ENCODE data around the gene LMBR1. TPM values are rescaled to one million over a fixed set of nuclear protein-coding genes. Genes with fewer than 3 reads are reported as not detected.
"Not testable (repeated sequence)": the region's sequence is repeated elsewhere in the genome, so short reads cannot be mapped to it uniquely, and the experiment has no call there.

Gene LMBR1
- polyA plus RNA-seq, 4 donors = 39.4 to 46.9 (median 43.3) TPM

GRCh38 chr7:156666368-156667109 is 226.4 kb downstream of the LMBR1 start:
- no peak for DNase-seq (ENCODE audit: low read depth in 4 of 4, low spot score in 2 of 4)

- DNase-seq (ENCODE audit: low read depth in 4 of 4, low spot score in 2 of 4) = no peak
Measured at GRCh38 chr7:156665101-156665500, 227.9 kb downstream of the LMBR1 start.

GRCh38 chr7:156662277-156662676 is 230.7 kb downstream of the LMBR1 start:
- DNase-seq (ENCODE audit: low read depth in 4 of 4, low spot score in 2 of 4) = no peak

DNA sequence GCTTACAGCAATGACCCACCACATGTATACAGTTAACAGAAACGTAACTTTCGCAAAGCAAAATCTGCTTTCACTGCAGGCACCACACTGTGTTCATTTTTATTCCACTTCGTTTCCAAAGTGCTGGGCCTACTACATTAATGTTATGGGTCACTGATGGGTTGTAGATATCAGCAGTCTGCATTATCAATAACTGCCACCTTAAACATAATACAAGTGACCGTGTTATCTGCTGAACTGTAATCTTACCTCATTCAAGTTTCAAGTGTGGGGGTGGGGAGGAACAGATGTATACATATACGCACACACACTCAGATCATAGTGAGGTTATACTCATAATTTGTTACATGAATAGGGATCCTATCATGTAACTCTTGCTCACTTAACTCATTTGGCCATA is 231.3 kb downstream of the LMBR1 start:
- DNase-seq (ENCODE audit: low read depth in 4 of 4, low spot score in 2 of 4) = no peak

DNA sequence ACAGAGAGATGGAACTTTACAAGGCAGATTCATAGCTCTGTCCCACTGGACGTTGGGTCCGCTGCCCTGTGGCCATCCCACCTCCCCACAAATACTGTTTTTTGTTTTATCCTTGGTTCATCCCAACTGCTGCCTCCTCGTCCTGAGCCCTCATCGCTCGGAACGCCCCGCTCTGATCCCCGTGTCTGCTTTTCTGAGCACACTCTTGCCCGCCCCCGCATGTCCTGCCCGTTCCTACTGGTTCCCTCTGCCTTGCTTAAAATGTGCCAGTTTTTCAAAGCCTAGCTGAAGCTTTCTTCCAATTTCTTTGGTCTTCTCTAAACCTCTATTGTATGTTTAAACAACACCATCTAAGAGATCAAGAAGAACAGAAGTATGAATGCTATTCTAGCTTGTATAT is 233.0 kb downstream of the LMBR1 start:
- DNase-seq (ENCODE audit: low read depth in 4 of 4, low spot score in 2 of 4) = no peak

DNA sequence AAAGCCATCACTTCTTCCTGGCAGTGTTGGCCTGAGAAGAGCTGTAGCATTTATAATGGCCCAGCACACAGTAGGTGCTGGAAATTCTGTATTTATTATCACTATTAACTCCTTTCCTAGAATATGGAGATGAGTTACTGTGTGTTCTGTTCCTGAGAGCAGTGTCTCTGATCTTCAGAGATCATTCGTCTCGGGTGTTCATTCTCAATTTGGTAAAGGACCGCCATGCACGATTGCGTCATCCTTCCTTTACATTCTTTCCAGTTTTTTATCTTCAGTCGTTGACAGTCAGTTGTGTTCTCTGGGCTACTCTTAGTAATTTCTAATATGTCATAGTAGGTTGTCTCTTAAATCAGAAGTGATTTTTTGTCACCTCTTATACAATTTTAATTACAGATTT is 233.8 kb downstream of the LMBR1 start:
- no peak for DNase-seq (ENCODE audit: low read depth in 4 of 4, low spot score in 2 of 4)

GRCh38 chr7:156657681-156658080 is 235.3 kb downstream of the LMBR1 start:
- DNase-seq (ENCODE audit: low read depth in 4 of 4, low spot score in 2 of 4) = no peak

DNA sequence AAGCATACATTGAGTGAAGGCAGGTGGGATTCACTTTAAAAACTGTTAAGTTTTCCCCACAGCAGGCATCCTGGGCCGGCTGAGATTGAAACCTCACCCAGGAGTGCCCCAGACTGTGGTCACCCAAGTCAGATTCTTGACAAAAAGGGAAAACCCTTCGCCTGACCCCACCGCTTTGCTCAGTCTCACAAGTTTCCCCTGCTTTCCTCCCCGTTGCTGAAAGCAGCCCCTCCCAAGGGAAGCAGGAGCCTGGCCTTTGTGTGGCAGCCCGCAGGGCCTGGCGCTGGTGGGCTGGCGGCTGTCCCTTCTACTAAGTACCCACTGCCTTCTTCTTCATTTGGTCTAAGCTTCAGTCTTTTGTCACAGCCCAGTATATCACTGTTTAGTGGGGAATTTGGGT is 236.4 kb downstream of the LMBR1 start:
- no peak for DNase-seq (ENCODE audit: low read depth in 4 of 4, low spot score in 2 of 4)

DNA sequence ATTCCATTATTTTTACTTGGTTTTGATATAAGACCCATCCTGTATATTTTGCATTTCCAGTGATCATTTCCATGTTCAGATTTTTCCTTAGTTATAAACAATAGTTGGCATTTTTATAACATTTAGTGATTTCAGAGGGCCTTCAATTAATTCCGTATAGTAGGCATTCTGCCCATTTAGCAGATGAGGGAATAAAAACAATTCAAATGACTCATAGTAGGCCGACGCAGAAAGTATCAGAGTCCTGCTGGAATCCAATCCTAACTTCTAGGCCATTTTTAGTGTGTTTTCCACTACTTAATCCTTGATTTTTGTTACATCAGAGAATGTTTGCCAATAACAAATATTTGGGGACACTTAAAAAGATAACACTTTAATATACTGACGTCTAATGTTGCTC is 237.0 kb downstream of the LMBR1 start:
- DNase-seq (ENCODE audit: low read depth in 4 of 4, low spot score in 2 of 4) = no peak

DNA sequence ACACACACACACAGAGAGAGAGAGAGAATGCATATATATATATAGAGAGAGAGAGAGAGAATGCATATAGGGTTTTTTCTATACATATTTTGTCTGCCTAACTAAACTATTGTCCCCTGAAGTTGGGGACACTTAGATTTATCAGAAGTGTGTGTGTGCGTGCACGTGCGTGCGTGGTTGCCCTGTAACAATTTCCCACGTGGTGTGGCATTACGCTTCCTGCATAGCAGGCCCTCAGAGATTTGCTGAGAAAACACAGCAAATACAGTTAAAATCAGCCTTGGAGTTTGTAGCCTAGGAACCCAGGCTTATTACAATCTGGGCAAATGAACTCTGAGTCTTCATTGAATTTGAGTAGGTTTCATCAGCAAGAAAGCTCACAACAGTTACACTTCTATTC is 237.7 kb downstream of the LMBR1 start:
- DNase-seq (ENCODE audit: low read depth in 4 of 4, low spot score in 2 of 4) = no peak

- no peak for DNase-seq (ENCODE audit: low read depth in 4 of 4, low spot score in 2 of 4)
Measured at GRCh38 chr7:156654511-156655234, 238.3 kb downstream of the LMBR1 start.

DNA sequence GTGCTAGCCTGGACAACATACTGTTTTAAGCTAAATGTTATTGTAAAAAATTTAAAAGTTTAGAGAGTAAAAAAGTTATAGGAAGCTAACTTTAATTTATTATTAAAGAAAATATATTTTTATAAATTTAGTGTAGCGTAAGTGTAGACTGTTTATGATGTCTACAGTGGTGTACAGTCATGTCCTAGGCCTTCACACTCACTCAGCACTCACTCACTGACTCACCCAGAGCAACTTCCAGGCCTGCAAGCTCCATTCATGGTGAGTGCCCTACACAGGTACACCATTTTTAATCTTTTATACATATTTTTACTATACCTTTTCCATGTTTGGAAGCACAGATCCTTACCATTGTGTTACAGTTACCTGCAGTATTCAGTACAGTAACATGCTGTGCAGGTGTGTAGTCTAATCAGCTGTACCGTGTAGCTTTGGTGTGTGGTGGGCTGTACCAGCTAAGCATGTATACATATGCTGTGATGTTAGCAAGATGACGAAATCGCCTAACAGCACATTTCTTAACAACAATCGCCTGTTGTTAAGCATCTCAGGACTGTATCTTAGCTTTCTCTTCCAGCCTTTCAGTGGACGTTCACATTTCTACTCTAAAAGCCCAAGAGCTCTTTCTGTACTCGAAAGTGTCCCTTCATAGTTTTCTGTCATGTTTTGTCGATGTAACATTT is 240.0 kb downstream of the LMBR1 start:
- no peak for DNase-seq (ENCODE audit: low read depth in 4 of 4, low spot score in 2 of 4)

DNA sequence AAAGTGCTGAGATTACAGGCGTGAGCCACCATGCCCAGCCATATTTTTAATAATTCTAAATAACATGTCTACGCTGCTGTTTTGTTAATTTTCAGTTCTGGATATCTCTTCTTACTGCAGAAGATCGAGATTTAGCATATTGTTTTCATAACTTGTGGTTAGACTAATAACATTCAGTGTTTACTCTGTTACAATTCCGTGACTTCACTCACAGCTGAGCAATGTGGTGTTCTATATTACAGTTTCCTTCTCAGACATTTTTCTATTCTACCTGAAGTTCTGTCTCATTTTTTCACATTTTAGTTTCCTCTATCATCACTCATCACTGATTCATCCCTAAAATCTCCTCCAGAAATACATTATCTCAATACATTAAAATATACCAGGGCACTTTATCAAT is 241.5 kb downstream of the LMBR1 start:
- DNase-seq (ENCODE audit: low read depth in 4 of 4, low spot score in 2 of 4) = no peak

DNA sequence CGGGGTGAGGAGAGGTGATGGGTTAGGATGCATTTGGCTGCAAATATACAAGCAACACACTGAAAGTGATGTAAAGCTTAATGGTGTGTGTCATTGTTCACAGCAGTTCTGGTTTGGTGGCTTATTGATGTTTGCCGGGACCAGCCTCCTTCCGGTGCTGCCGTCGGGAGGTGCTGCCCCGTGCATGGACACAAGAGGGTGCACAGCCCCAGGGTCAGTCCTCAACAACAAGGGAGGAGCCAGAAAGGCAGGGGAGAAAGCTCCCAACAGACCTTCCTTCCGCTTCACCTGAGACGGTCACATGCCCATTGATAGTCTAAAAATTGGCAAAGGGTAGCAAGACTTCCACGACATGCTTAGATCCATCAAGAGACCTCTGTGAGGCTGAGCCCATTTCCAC is 242.9 kb downstream of the LMBR1 start:
- no peak for DNase-seq (ENCODE audit: low read depth in 4 of 4, low spot score in 2 of 4)

- DNase-seq (ENCODE audit: low read depth in 4 of 4, low spot score in 2 of 4) = not testable (repeated sequence)
Measured at GRCh38 chr7:156647330-156647729, 245.7 kb downstream of the LMBR1 start.

GRCh38 chr7:156642306-156643045 is 250.5 kb downstream of the LMBR1 start:
- DNase-seq (ENCODE audit: low read depth in 4 of 4, low spot score in 2 of 4) = no peak

GRCh38 chr7:156640949-156641485 is 252.0 kb downstream of the LMBR1 start:
- no peak for DNase-seq (ENCODE audit: low read depth in 4 of 4, low spot score in 2 of 4)

DNA sequence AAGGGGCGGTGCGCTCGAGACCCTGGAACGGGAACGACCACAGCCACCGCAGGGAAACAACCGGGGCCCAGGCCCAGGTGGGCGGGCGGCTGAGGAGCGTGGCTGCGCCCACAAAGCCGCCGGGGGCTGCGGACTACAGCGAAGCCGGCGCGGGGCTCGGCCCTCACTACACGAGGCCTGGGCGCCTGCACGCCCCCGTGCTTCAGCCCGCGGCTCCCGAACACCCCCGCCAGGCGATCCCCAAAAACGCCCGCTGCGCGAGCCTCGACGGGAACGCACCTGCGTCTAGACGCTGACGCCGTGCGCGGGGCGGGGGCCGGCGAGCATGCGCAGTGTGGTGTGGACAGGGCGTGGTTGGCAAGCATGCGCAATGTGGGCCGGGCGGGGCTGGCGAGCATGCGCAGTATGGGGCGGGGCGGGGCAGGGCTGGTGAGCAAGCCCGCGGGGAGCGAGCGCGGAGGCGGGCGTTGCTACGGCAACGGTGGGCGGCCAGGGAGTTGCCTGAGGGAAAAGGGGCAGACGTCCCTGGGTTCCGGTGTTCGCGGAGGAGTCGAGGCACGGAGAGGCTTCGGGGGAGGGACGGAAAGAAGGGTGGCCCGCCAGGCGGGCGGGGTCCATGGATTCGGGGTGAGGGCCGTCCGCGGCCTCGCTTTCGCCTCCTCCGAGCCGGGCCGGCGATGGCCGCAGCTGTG is 252.6 kb downstream of the LMBR1 start, which contains the start of gene RNF32:
TSS of gene RNF32 (plus strand) at position 518 of the 692 bp plus-strand sequence. CDS start 3,104 bp downstream, outside the sequence.
- DNase-seq (ENCODE audit: low read depth in 4 of 4, low spot score in 2 of 4) = peak; percentile 60 to 88 (median 79)

DNA sequence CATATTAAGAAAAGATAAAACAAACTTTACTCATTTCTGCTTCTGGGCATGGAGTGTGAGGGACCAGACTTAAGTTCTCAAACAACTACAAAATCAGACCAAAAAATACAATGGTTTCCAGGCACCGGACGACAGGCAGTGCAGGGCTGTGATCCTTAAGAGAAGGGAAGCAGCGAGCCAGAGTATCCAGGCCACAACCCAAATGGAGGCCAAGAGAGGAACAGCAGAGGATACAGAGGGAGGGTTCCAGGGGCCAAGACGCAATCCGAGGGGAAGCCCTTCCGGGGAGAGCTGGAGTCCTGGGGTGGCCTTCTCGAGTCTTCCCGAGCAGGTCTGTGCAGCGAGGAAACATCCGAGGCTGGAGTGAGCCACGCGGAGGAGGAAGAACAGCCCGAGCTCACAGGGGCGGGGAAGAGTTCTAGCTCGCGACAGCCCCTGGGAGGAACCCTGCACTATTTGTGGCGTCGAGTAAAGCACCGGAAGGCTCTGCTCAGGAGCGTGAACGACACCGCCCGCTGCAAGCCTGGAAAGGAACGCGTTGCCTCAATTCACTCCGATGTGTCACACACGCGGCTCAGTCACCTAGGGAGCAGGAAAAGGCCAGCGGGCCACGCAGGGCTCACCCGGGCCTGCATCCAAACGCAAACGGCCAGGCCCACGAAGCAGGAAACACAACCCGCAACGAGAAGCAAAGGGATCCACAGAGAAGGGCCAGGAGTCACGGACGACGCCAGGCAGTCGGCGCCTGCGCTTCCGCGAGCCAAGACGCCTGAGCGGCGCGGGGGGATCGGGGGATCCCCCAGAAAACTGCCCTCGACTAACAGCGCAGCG is 253.3 kb downstream of the LMBR1 start:
- DNase-seq (ENCODE audit: low read depth in 4 of 4, low spot score in 2 of 4) = no peak

Data from left renal cortex interstitium (tissue), 4 donors.